PFSK-1 (cell line): Measurements from ENCODE around the gene ADGRF1.

ENCODE experiments used
- FOXP2 ChIP-seq: optimal IDR thresholded peaks from 2 replicates; pipeline ENCODE3; 2011; ENCODE audit warnings: borderline replicate concordance, control low read depth, inconsistent platforms; ENCODE audit not compliant: insufficient read depth; ENCODE audit errors: extremely low read length, extremely low read depth
- POLR2AphosphoS5 ChIP-seq: IDR thresholded peaks from 2 replicates; pipeline ENCODE4 v1.6.1; 2012; ENCODE audit warnings: low read depth, mild to moderate bottlenecking, control low read depth, low read length, moderate library complexity
- SIN3A ChIP-seq: IDR thresholded peaks from 2 replicates; pipeline ENCODE4 v1.6.1; 2012; ENCODE audit warnings: mild to moderate bottlenecking, low read length, moderate library complexity, borderline replicate concordance; ENCODE audit not compliant: insufficient read depth
- TAF1 ChIP-seq: IDR thresholded peaks from 2 replicates; pipeline ENCODE4 v1.6.1; 2012; ENCODE audit warnings: low read length, control low read depth, borderline replicate concordance; ENCODE audit not compliant: insufficient read depth
- TF ChIP-seq, protein P1 (sequence below), 2 experiments: IDR thresholded peaks; 2 replicates each; pipeline versions ENCODE4 v1.6.1 to v1.8.0; 2011 to 2012; ENCODE audit warnings: low read depth in 2 of 2, low read length in 2 of 2, control low read depth in 1 of 2, inconsistent platforms in 1 of 2, mild to moderate bottlenecking in 1 of 2, moderate library complexity in 1 of 2; ENCODE audit not compliant: insufficient read depth in 1 of 2

ADGRF1 gene

DNA sequence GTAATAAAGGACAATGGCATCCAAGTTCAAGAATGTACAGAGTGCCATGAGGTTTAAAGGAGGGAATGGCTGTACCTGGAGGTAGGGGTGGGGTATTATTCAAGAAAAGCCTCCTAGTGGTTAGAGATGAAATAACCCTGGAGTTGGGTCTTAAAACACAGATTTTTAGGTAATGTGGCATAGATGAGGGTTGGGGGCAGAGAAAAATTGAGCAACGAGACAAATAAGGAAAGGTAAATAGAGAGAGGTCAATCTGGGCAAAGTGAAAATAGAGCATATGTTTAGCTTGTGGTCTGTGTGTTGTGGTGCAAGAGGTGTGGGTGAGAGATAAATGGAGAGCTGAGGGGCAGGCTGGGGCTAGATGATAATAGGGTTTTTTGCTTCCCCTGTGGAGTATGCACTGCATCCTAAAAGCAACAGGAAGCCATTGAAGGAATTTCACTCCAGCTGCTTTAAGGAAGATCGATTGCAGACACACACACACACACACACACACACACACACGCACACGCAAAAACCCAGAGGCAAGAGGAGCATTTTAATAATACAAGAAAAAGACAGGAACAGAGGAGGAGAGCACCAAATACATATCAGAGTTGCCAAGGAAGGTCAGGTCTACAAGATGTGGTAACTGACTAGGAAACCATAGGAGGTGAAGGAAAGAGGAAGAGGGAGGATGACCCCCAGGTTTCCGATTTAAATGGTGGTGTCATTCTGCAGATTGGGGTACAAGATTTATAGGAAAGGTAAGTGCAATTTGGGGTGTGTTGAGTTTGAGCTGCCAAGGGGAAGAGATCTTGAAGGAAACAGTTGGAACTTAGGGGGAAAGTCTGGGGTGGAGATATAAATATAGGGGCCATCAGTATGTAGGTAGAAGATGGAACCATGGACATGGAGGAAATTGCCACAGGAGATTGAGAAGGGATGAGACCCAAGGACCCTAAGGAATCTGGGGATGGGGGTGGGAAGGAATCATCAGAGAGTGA is 31.3 kb upstream of the ADGRF1 start:
- TF ChIP-seq POLR2AphosphoS5 (no peak), TAF1 (no peak), FOXP2 (no peak), SIN3A (no peak)
- TF ChIP-seq, protein P1, sequence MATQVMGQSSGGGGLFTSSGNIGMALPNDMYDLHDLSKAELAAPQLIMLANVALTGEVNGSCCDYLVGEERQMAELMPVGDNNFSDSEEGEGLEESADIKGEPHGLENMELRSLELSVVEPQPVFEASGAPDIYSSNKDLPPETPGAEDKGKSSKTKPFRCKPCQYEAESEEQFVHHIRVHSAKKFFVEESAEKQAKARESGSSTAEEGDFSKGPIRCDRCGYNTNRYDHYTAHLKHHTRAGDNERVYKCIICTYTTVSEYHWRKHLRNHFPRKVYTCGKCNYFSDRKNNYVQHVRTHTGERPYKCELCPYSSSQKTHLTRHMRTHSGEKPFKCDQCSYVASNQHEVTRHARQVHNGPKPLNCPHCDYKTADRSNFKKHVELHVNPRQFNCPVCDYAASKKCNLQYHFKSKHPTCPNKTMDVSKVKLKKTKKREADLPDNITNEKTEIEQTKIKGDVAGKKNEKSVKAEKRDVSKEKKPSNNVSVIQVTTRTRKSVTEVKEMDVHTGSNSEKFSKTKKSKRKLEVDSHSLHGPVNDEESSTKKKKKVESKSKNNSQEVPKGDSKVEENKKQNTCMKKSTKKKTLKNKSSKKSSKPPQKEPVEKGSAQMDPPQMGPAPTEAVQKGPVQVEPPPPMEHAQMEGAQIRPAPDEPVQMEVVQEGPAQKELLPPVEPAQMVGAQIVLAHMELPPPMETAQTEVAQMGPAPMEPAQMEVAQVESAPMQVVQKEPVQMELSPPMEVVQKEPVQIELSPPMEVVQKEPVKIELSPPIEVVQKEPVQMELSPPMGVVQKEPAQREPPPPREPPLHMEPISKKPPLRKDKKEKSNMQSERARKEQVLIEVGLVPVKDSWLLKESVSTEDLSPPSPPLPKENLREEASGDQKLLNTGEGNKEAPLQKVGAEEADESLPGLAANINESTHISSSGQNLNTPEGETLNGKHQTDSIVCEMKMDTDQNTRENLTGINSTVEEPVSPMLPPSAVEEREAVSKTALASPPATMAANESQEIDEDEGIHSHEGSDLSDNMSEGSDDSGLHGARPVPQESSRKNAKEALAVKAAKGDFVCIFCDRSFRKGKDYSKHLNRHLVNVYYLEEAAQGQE (IDR thresholded peaks at IDR 0.05; ENCODE audit: insufficient read depth in 1 of 2, low read depth in 2 of 2, low read length in 2 of 2): no peak

DNA sequence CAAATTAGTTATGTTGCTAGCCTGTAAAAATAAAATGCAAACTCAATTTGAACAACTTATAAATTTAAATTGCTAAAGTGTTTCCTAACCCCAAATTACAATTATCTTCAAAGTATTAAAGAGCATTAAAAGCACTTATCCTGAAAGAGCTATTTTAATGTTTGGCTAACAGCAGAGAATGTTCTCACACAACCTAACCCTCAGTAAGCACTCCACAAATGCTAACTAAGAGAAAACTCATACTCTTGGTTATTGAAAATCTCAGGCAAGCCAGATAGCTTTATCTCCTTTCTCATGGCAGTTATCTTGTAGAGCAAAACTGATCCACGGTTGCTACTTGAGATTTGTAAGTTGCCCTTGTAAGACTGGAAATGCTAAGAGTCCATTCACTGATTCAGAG is 30.5 kb upstream of the ADGRF1 start:
- TF ChIP-seq FOXP2 (no peak), TAF1 (no peak), SIN3A (no peak), POLR2AphosphoS5 (no peak)
- TF ChIP-seq, protein P1 (IDR thresholded peaks at IDR 0.05; ENCODE audit: insufficient read depth in 1 of 2, low read depth in 2 of 2, low read length in 2 of 2): no peak

DNA sequence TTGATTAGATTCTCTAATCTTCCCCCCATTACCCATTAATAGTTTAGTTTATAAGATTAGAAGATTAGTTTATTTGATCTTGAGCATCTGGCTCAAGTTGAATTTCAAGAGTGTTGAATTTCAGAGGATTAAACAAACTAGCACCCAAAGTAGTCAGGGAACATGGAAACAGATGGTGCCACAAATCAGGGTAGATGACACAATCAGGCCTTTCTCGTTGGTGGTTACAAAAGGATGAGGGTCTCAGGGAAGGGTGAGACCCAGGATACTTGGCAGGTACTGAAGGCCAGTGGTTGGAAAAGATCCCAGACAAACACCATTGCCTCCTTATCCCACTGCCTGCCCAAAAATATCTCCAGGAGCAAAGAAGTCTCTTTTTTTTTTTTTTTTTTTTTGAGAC is 29.5 kb upstream of the ADGRF1 start:
- TF ChIP-seq SIN3A: no peak
- TF ChIP-seq POLR2AphosphoS5: no peak
- TF ChIP-seq, protein P1 (IDR thresholded peaks at IDR 0.05; ENCODE audit: insufficient read depth in 1 of 2, low read depth in 2 of 2, low read length in 2 of 2): no peak
- no peak for TF ChIP-seq TAF1
- TF ChIP-seq FOXP2: no peak

DNA sequence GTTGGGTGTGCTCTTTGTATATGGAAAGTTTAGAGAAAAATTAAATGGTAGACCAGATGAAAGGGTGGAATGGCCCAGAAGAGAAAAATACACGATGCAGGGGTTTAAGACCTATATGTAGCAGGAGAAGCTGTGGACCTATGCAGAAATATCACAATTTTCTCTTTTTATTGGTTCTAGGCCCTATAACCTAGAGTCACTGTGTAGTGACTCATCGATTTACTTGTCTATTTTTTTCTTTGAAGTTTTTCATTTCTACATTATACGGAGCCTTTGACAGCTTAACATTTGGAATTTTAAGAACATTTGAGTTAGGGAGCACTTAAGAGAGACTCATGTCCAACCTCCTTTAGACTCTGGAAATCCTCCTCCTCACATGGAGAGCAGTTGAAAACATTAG is 28.3 kb upstream of the ADGRF1 start:
- TF ChIP-seq, protein P1 (IDR thresholded peaks at IDR 0.05; ENCODE audit: insufficient read depth in 1 of 2, low read depth in 2 of 2, low read length in 2 of 2): no peak
- TF ChIP-seq FOXP2 (no peak), TAF1 (no peak), SIN3A (no peak), POLR2AphosphoS5 (no peak)
